HUES6 (cell line): ENCODE data around the gene GPR84.
"Not testable (repeated sequence)": the region's sequence is repeated elsewhere in the genome, so short reads cannot be mapped to it uniquely, and the experiment has no call there.

ENCODE experiments used
- H3K27ac ChIP-seq: 2 replicates; pipeline ENCODE4 v1.7.0; 2013; ENCODE audit warnings: low read depth, mild to moderate bottlenecking, low read length, inconsistent platforms
- H3K27me3 ChIP-seq: 2 replicates; pipeline ENCODE4 v1.6.1; 2013; ENCODE audit warnings: low read length; ENCODE audit not compliant: control insufficient read depth, insufficient read depth
- H3K36me3 ChIP-seq: 2 replicates; pipeline ENCODE4 v1.6.1; 2013; ENCODE audit warnings: low read length; ENCODE audit not compliant: control insufficient read depth, insufficient read depth
- H3K4me1 ChIP-seq: 2 replicates; pipeline ENCODE4 v1.6.1; 2013; ENCODE audit warnings: low read length; ENCODE audit not compliant: control insufficient read depth, insufficient read depth
- H3K4me3 ChIP-seq: 2 replicates; pipeline ENCODE4 v1.5.1; 2013; ENCODE audit warnings: low read depth, low read length
- H3K9ac ChIP-seq: one replicate; pipeline ENCODE4 v1.6.1; 2013; ENCODE audit warnings: mild to moderate bottlenecking, low read length
- H3K9me3 ChIP-seq: 2 replicates; pipeline ENCODE4 v1.6.1; 2013; ENCODE audit warnings: low read depth, low read length; ENCODE audit not compliant: control insufficient read depth, insufficient read depth

GPR84 gene

DNA sequence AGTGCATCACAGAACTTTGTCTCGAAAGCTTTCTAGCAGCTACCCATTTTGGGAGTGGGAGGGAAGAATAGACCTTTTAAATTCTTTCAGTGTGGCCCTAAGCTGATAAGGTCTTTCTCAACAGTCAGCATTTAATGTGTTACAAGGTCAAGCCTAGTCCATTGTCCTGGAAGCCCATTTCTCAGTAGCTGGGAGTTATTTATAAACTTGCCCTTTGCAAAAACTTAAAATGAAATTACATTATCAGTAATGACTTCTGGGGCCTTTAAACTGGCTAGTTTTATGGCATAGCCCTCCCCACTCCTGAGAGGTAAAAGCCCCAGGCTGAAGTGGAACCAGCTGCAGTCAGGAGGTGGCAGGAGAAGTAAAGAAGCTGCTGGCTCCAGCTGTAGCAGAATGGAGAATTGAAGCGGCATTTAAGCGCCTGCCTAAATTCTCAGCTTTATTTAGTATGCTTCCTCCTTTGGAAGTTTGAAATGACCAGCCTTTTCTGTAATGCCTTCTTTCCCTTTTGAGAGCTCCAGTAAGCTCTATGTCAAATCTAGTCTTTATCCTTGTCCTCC, 26.9 kb downstream of the GPR84 start:
- Histone ChIP-seq H3K27me3 (no peaks in the 10 kb centered on the region), H3K4me3 (no peak overlapping the region), H3K9me3 (no peaks in the 10 kb centered on the region), H3K36me3 (peaks cover 23% of the 10 kb centered on the region), H3K27ac (no peak overlapping the region), H3K9ac (no peak overlapping the region), H3K4me1 (peaks cover 14% of the 10 kb centered on the region)

DNA sequence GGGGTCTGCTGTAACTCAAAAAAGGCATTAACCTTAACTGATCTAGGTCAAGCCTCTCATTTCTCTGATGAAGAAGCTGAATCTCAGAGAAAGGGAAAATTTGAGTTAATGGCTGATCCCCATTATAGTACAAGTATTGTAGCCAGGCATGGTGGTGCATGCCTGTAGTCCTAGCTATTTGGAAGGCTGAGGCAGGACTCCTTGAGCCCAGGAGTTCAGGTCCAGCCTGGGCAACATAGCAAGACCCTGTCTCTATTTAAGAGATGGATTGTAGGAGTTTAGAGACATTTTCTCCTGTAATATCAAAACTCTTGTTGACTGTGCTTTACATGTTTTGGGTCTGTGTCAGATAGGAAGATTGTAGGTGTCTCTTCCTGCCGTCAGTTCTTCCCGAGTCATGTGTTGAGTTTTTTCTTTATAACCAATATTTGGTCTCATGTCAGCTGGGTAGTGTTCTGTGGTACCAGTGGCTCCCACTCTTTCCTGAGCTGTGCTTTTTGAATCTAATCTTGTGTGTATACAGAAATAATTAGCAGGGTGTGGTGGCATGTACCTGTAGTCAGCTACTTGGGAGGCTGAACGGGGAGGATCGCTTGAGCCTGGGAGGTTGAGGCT, 30.8 kb downstream of the GPR84 start:
- H3K9ac ChIP-seq, result no peak overlapping the region
- no peaks in the 10 kb centered on the region for H3K27me3 ChIP-seq
- peaks cover 6% of the 10 kb centered on the region; the same call in 1 of the 2 replicates for H3K36me3 ChIP-seq
- H3K9me3 ChIP-seq, result no peaks in the 10 kb centered on the region
- peaks cover 33% of the 10 kb centered on the region for H3K4me1 ChIP-seq
- H3K4me3 ChIP-seq, result no peak overlapping the region
- no peak overlapping the region for H3K27ac ChIP-seq

DNA sequence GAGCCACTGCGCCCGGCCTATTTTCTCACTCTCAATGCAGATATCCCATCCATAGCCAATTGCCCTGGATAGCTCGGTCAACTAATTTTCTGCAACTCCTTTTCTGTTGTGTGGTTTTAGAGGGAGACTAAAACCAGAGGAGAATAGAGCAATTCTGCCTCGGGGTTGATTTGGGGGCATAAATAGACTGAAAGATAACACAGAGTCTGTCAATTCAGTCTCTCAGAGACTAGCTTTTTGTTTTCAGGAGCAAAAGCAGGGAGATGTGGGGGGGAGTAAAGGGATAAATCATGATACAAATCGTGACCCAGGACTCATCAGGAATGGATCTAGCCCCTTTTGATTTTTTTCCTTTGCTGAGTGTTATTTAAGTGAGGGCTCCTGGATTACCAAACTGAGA, 32.8 kb downstream of the GPR84 start:
- no peak overlapping the region for H3K9ac ChIP-seq
- peaks cover 25% of the 10 kb centered on the region for H3K4me1 ChIP-seq
- H3K9me3 ChIP-seq, result no peaks in the 10 kb centered on the region
- H3K27ac ChIP-seq, result no peak overlapping the region
- H3K4me3 ChIP-seq, result no peak overlapping the region
- no peaks in the 10 kb centered on the region for H3K27me3 ChIP-seq
- peaks cover 6% of the 10 kb centered on the region; the same call in 1 of the 2 replicates for H3K36me3 ChIP-seq

DNA sequence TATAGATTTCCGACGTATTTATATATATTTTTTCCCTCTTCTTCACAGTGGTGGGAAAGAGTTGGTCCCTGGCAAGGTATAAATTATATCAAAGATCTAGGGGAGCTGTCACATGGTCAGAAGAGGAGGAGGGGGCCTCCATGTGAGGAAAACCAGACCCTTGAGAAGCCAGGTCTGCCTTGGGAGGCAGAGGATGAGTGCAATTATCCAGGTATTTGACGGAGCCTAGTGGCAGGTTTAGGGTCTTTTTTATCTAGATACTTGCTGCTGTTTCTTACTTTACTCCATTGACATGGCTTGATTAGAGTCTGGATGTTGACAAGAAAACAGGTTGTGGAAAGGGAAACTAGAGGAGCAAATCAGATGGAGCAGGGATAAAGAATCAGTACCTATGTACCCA, 33.8 kb downstream of the GPR84 start:
- Histone ChIP-seq H3K27me3 (no peaks in the 10 kb centered on the region), H3K27ac (no peak overlapping the region), H3K4me3 (no peak overlapping the region), H3K36me3 (peaks cover 6% of the 10 kb centered on the region; the same call in 1 of the 2 replicates), H3K9ac (no peak overlapping the region), H3K4me1 (peaks cover 25% of the 10 kb centered on the region), H3K9me3 (no peaks in the 10 kb centered on the region)

DNA sequence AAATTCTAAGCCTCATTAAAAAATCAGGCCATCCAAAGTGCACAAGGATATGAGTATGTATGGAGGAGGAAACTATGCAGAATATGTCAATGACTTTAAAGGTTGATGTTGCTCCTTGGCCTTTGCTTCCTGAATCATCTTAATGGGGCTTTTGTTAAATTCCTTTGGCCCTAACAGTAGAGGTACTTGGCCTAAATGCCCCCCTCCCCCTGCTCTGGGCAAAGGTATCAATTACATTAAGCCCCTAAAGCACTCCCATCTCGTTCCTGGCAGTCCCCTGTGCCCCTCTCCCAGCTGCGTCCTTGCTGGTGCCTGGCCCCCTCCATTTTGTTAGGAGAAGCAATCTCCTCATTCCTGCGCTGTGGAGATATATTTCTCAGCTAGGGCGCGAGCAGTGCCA, 34.5 kb downstream of the GPR84 start:
- Histone ChIP-seq H3K4me1 (peaks cover 25% of the 10 kb centered on the region), H3K4me3 (no peak overlapping the region; the same call in 1 of the 2 replicates), H3K27me3 (no peaks in the 10 kb centered on the region), H3K9ac (no peak overlapping the region), H3K36me3 (peaks cover 6% of the 10 kb centered on the region; the same call in 1 of the 2 replicates), H3K9me3 (no peaks in the 10 kb centered on the region), H3K27ac (no peak overlapping the region; the same call in 1 of the 2 replicates)

DNA sequence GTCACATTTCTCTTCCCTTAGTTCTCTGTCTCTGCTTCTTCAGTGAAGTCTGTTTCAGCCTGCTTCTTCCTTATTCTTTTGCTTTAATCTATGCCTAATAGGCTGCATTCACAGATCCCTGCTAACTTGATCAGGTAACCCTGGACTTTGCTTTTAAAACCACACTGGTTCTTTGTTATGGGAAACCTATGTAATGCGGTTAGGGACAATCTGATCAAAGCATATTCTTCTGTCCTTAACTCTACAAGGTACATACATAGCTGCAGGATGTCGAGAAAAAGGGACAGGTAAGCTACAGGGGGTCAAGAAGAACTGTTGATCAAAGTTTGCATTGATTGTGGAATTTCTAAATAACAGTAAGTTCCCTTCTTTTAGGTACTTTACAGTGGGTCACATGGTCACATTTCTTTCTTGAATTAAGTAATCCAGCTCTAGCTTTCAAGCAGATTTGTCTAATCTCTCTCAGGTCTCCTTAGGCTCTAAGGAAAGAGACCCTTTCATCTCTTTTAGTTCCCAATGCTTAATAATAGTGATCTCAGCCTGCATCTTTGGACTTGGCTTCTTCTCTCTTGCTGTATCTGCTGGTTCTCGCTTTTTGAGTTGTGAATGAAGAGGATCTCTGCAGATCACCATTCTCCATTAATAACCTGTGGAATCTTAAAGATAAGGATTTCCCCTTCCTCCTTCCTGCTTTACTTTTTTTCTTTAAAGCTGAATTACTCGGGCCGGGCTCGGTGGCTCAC, 35.5 kb downstream of the GPR84 start:
- Histone ChIP-seq H3K36me3 (peaks cover 6% of the 10 kb centered on the region; the same call in 1 of the 2 replicates), H3K9me3 (no peaks in the 10 kb centered on the region), H3K27ac (no peak overlapping the region; the same call in 1 of the 2 replicates), H3K27me3 (no peaks in the 10 kb centered on the region), H3K4me3 (peak overlapping the region; percentile 7; the same call in 1 of the 2 replicates), H3K9ac (peak overlapping the region; percentile 0), H3K4me1 (peaks cover 29% of the 10 kb centered on the region)

DNA sequence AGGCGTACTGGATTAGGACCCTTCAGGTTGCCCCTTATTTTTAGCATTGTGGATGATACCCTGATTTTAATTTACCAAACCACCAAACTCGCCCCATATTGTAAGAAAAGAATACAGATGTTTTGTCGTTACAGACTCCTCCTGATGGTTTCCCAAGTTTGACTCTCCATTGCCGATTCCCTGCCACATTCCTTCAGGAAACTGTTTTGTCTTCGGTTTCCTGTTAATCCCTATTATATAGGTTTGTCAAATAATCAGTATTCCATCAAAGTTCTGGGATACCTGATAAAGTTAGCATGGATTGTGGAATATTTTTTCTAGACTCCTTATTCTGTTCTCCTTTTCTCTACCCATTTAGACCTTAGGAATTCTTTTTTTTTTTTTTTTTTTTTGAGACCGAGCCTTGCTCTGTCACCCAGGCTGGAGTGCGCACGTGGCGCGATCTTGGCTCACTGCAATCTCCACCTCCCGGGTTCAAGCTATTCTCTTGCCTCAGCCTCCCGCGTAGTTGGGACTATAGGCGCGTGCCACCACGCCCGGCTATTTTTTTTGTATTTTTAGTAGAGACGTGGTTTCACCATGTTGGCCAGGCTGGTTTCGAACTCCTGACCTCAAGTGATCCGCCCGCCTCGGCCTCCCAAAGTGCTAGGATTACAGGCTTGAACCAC, 38.7 kb downstream of the GPR84 start:
- not testable (repeated sequence) for H3K27me3 ChIP-seq, H3K9me3 ChIP-seq, H3K36me3 ChIP-seq
- Histone ChIP-seq H3K4me1 (peaks cover 25% of the 10 kb centered on the region), H3K4me3 (peak overlapping the region; percentile 94), H3K9ac (peak overlapping the region; percentile 95), H3K27ac (peak overlapping the region; percentile 89)

DNA sequence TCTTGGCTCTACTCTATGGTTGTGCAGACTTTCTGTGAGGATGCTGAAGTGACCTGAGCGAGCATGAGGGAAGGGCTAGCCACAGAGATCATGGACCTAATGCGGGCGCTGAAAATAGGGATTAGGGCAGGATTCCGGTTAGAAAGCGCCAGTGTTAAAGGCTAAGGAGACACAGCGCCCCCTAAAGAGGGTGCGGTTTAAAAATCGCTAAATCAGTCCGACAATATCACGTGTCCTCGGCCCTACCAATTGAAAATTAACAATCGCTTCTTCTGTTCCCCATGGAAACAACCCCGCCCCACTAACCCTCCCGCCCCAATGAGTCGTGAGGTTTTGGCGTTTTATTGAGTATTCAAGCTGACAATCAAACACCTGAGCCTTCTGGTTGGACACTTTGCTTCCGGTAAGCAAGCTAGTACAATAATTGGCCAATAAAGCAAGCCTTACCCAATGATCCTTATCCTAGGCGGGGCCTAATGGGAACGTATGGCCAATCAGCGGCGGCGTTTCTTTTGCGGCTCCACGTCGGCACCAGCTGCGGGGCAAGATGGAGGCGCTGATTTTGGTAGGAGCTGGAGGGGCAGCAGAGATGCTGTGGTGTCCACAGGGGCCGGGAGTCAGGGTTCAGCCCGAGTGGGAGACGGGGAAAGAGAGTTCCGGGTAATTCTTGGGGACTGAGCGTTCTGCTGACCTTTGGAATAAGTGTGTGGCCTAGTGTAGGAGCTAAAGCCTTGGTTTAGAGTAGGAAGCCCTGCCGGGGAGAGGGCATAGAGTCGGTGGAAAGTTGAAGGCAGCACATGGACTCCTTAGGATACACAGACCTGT, 39.5 kb downstream of the GPR84 start, which contains the start of gene COPZ1:
COPZ1 (plus strand) TSS at position 515 of the 825 bp plus-strand sequence; CDS start at position 548, 33 bp downstream.
- Histone ChIP-seq H3K9me3 (no peaks in the 10 kb centered on the region), H3K36me3 (no peaks in the 10 kb centered on the region), H3K9ac (peak within 1 kb of the TSS; percentile 95), H3K4me1 (peaks cover 18% of the 10 kb centered on the region), H3K27ac (peak within 1 kb of the TSS; percentile 89), H3K4me3 (peak within 1 kb of the TSS; percentile 94), H3K27me3 (no peaks in the 10 kb centered on the region)

DNA sequence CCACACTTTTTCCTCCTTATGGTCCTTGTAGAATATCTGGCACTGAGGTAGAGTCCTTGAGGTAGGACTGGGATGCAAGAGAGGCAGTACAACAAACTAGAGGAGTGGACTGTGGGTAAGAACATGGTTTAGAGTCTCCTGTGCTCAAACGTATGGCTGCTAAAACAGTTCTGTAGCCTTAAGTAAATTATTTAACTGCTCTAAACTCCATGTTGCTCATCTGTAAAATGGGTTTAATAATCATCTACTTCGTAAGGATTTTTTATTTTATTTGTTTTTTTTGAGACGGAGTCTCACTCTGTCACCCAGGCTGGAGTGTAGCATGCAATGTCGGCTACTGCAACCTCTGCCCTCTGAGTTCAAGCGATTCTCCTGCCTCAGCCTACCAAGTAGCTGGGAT, 42.9 kb downstream of the GPR84 start:
- Histone ChIP-seq H3K27ac (no peak overlapping the region), H3K36me3 (no peaks in the 10 kb centered on the region), H3K9ac (no peak overlapping the region), H3K9me3 (no peaks in the 10 kb centered on the region), H3K4me1 (0 out of 2 replicates have a peak, but pooled peaks cover 4% of the 10 kb centered on the region), H3K27me3 (no peaks in the 10 kb centered on the region), H3K4me3 (no peak overlapping the region)
